HCT116 (cell line): ENCODE data around the gene COLEC11. TPM values are rescaled to one million over a fixed set of nuclear protein-coding genes. Genes with fewer than 3 reads are reported as not detected.

Source experiments
- ATAC-seq: fragments of 200-7000 bp; cut with Tn5 transposase; 2 replicates; pipeline ENCODE4 v1.9.1; 2020; ENCODE audit warnings: mild to moderate bottlenecking, moderate library complexity
- BruUV-seq: library from RNA; stranded (reverse); fragments of 400-500 nt; replicated peaks from 2 replicates; lab custom pipeline; 2021; lab: Mats Ljungman, UMichigan
- CTCF ChIA-PET: fragments of 300-600 bp; sonication (Branson Sonifier 250); formaldehyde crosslinking; loops from one replicate; lab custom pipeline; 2021; ENCODE audit warnings: antibody characterized with exemption; lab: Charles Lee
- POLR2A ChIA-PET: fragments of 300-600, 350-600 bp; sonication (Branson Sonifier 250); formaldehyde crosslinking; loops from one replicate; lab custom pipeline; 2021; ENCODE audit warnings: antibody characterized with exemption; lab: Charles Lee
- RAD21 ChIA-PET, 2 experiments: fragments of 300-600 bp; sonication (Branson Sonifier 250); formaldehyde crosslinking; loops; one replicate each; lab custom pipeline; 2023; ENCODE audit warnings: low total read pairs in 2 of 2; ENCODE audit not compliant: uncharacterized antibody in 2 of 2, unreplicated experiment in 2 of 2, low non-redundant PET in 1 of 2; lab: Charles Lee
- DNase-seq: peaks from one replicate; pipeline ENCODE4 v3.0.0-alpha.2; 2010; ENCODE audit warnings: low read depth, low spot score
- H2AFZ ChIP-seq: fragments of 200-600 bp; shearing (Covaris generic), sonication (generic); 2 replicates; pipeline ENCODE4 v1.6.1; 2017; ENCODE audit warnings: low read depth, mixed run types, mixed read lengths, antibody characterized with exemption, low read length; ENCODE audit not compliant: poor library complexity, severe bottlenecking
- H3K27ac ChIP-seq: 2 replicates; pipeline ENCODE4 v1.5.1; 2012; ENCODE audit warnings: low read depth, low read length
- H3K27me3 ChIP-seq: fragments of 200-600 bp; sonication (generic); 2 replicates; pipeline ENCODE4 v1.6.1; 2016; ENCODE audit warnings: mixed run types, low read length, mixed read lengths; ENCODE audit not compliant: insufficient read depth
- H3K36me3 ChIP-seq, 2 experiments: fragments of 200-500 bp in 1 of 2; fragments of 200-600 bp in 1 of 2; sonication (Bioruptor generic) in 1 of 2; sonication (generic) in 1 of 2; 2 replicates each; pipeline versions ENCODE4 v1.5.1 to v1.6.1; 2014 to 2016; ENCODE audit warnings: low read length in 2 of 2, inconsistent platforms in 1 of 2, mixed read lengths in 1 of 2, mixed run types in 1 of 2; ENCODE audit not compliant: insufficient read depth in 2 of 2, control insufficient read depth in 1 of 2
- H3K4me1 ChIP-seq, 2 experiments: fragments of 200-600 bp in 1 of 2; sonication (generic) in 1 of 2; 2 replicates each; pipeline versions ENCODE4 v1.5.1 to v1.6.1; 2012 to 2017; ENCODE audit warnings: low read length in 2 of 2, inconsistent platforms in 1 of 2, mild to moderate bottlenecking in 1 of 2, mixed read lengths in 1 of 2, mixed run types in 1 of 2, moderate library complexity in 1 of 2; ENCODE audit not compliant: insufficient read depth in 2 of 2, control insufficient read depth in 1 of 2
- H3K4me2 ChIP-seq: fragments of 200-600 bp; sonication (generic); 2 replicates; pipeline ENCODE4 v1.6.1; 2017; ENCODE audit warnings: mixed run types, low read length, mixed read lengths
- H3K4me3 ChIP-seq, 2 experiments: fragments of 200-600 bp in 1 of 2; sonication (generic) in 1 of 2; replicated peaks in 1 of 2; 2 replicates each; pipeline ENCODE4 v1.5.1; 2011 to 2016; ENCODE audit warnings: low read length in 2 of 2, control low read depth in 1 of 2, low read depth in 1 of 2, mild to moderate bottlenecking in 1 of 2, mixed read lengths in 1 of 2, mixed run types in 1 of 2
- H3K79me2 ChIP-seq: fragments of 200-600 bp; sonication (generic); 2 replicates; pipeline ENCODE4 v1.6.1; 2017; ENCODE audit warnings: mild to moderate bottlenecking, mixed run types, low read length, moderate library complexity, mixed read lengths; ENCODE audit not compliant: insufficient read depth
- H3K9ac ChIP-seq: fragments of 200-600 bp; sonication (generic); 2 replicates; pipeline ENCODE4 v1.6.1; 2016; ENCODE audit warnings: low read length, mixed read lengths
- H3K9me2 ChIP-seq: fragments of 200-600 bp; sonication (generic), shearing (Covaris generic); 2 replicates; pipeline ENCODE4 v1.6.1; 2017; ENCODE audit warnings: mixed run types, mild to moderate bottlenecking, moderate library complexity; ENCODE audit not compliant: insufficient read depth
- H3K9me3 ChIP-seq, 2 experiments: fragments of 200-500 bp in 1 of 2; fragments of 200-600 bp in 1 of 2; sonication (Bioruptor generic) in 1 of 2; sonication (generic) in 1 of 2; 2 replicates each; pipeline ENCODE4 v1.6.1; 2014 to 2017; ENCODE audit warnings: low read length in 2 of 2, mixed read lengths in 2 of 2, inconsistent platforms in 1 of 2, low read depth in 1 of 2, mild to moderate bottlenecking in 1 of 2, mixed run types in 1 of 2, moderate library complexity in 1 of 2; ENCODE audit not compliant: control insufficient read depth in 1 of 2, insufficient read depth in 1 of 2
- H4K20me1 ChIP-seq: fragments of 200-600 bp; sonication (generic), shearing (Covaris generic); 2 replicates; pipeline ENCODE4 v1.6.1; 2017; ENCODE audit warnings: mixed run types, mild to moderate bottlenecking, moderate library complexity; ENCODE audit not compliant: insufficient read depth
- CBX3 ChIP-seq: IDR thresholded peaks from 2 replicates; pipeline ENCODE4 v1.6.1; 2012; ENCODE audit warnings: low read depth
- CEBPB ChIP-seq: IDR thresholded peaks from 2 replicates; pipeline ENCODE4 v1.6.1; 2012; ENCODE audit warnings: low read depth
- JUND ChIP-seq: IDR thresholded peaks from 2 replicates; pipeline ENCODE4 v1.6.1; 2012
- MAX ChIP-seq: IDR thresholded peaks from 2 replicates; pipeline ENCODE4 v1.6.1; 2012
- POLR2AphosphoS5 ChIP-seq: IDR thresholded peaks from 2 replicates; pipeline ENCODE4 v1.6.1; 2011; ENCODE audit warnings: mild to moderate bottlenecking, low read depth, low read length, moderate library complexity
- SIN3A ChIP-seq: IDR thresholded peaks from 2 replicates; pipeline ENCODE4 v1.6.1; 2012; ENCODE audit warnings: low read depth
- TCF7L2 ChIP-seq: IDR thresholded peaks from 2 replicates; pipeline ENCODE4 v1.7.0; 2011; ENCODE audit warnings: borderline replicate concordance, inconsistent platforms; ENCODE audit not compliant: insufficient read depth, insufficient read length; ENCODE audit errors: extremely low read depth
- YY1 ChIP-seq: IDR thresholded peaks from 2 replicates; pipeline ENCODE4 v1.6.1; 2011; ENCODE audit warnings: low read length, low read depth, moderate library complexity, mild to moderate bottlenecking; ENCODE audit not compliant: insufficient replicate concordance; ENCODE audit errors: extremely low read depth
- ZBTB33 ChIP-seq: IDR thresholded peaks from 2 replicates; pipeline ENCODE4 v1.6.1; 2011; ENCODE audit warnings: mild to moderate bottlenecking, low read length, moderate library complexity; ENCODE audit not compliant: insufficient replicate concordance; ENCODE audit errors: extremely low read depth
- ZFX ChIP-seq: fragments of 450-650 bp; IDR thresholded peaks from 2 replicates; pipeline ENCODE4 v1.6.1; 2017
- ZNF274 ChIP-seq: fragments of 200-500 bp; sonication (Bioruptor generic); IDR thresholded peaks from 2 replicates; pipeline ENCODE4 v1.6.1; 2014; ENCODE audit warnings: mild to moderate bottlenecking, low read depth, low read length, inconsistent platforms
- intact Hi-C: fragments of 100-400 bp; cut with micrococcal nuclease; formaldehyde crosslinking; loops from 2 replicates; pipeline ENCODE4 v1.10.0; 2022
- total RNA-seq: library from RNA; stranded (reverse); gene quantifications from one replicate; pipeline ENCODE4 v1.2.1, GENCODE V29; 2021; ENCODE audit not compliant: unreplicated experiment

Gene COLEC11
- total RNA-seq, 1 experiment from 2014 or later, result 0.15 TPM

- TF ChIP-seq TCF7L2 (no peak), POLR2AphosphoS5 (no peak), CBX3 (no peak), JUND (no peak), CEBPB (no peak), YY1 (no peak)
These were observed 35.7 kb downstream of the COLEC11 start (continued) for GRCh38 chr2:3630631-3631030.

DNA sequence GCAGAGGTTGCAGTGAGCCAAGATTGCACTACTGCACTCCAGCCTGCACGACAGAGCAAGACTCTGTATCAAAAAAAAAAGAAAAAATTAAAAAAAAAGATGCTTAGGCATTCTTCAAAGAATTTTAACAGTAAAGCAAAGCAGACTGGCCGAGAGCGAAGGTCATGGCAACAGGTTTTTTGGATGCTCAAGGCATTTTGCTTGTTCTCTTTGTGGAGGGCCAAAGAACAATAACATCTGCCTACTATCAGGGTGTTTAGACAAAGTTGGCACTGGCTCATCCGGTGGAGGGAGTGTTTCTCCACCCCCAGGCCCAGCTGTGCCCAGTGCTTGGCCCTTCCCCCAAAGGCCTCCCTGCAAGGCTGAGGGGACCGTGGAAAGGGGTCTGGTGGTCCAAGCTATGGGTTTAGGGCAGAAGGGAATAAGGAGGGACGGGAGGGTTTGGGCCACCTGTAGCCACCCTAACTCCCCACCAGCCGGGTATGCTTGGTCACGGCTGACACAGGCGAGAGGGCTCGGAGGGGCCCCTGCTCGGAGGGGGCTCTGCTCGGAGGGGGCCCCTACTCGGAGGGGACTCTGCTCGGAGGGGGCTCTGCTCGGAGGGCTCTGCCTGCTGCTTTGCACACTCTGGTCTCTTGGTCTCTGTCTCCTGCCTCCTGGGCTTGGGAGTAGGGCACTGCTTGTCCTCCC lies 36.4 kb downstream of the COLEC11 start:
- RAD21 ChIA-PET, result no interaction called here
- Histone ChIP-seq H3K9me2 (no peaks in the 10 kb centered on the region), H4K20me1 (no peaks in the 10 kb centered on the region), H3K36me3 (no peaks in the 10 kb centered on the region), H3K4me2 (no peak overlapping the region), H3K9ac (no peak overlapping the region), H3K27ac (no peak overlapping the region), H3K4me3 (no peak overlapping the region), H2AFZ (no peak overlapping the region)
- no peak for ATAC-seq
- DNase-seq, result no peak
- TF ChIP-seq SIN3A (no peak), TCF7L2 (no peak), CEBPB (no peak), POLR2AphosphoS5 (no peak), CBX3 (no peak), MAX (no peak), ZNF274 (no peak), ZFX (no peak), ZBTB33 (no peak)
- TF ChIP-seq, all 23 proteins: peak for 0
- H3K27me3 ChIP-seq, result no peaks in the 10 kb centered on the region
- no TSS peak for BruUV-seq
- H3K4me1 ChIP-seq, result peaks cover 0 to 6% of the 10 kb centered on the region in 2 experiments; a peak in 2 of 4 replicates
- no peaks in the 10 kb centered on the region for H3K79me2 ChIP-seq
- CTCF ChIA-PET, result no interaction called here
- intact Hi-C loops, result no loop called here
- POLR2A ChIA-PET, result no interaction called here
- no peaks in the 10 kb centered on the region for H3K9me3 ChIP-seq
